ENCODE data around the gene SLC38A1. TPM values are rescaled to one million over a fixed set of nuclear protein-coding genes. Genes with fewer than 3 reads are reported as not detected.

SLC38A1 gene
- total and polyA plus RNA-seq, 2 experiments from 2014 or later = 114 to 234 TPM

DNA sequence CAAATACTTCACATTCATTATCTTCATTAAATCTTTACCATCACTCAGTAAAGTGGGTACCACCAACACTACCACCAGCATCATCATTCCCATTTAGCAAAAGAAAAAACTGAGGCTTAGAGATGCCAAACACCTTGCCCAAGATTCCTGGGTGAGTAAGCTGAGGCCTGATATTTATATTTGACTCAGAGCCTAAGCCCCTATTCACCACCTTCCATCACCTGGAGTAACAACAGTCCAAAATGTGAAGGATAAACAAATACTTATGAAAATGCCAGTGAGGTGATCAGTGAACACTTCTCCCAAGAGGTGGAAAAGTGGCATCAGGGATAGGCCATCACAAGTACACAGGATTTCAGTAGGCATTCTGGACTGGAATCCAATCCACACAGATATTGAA is 3.7 kb downstream of the SLC38A1 start (continued):
- TF ChIP-seq, protein P1, sequence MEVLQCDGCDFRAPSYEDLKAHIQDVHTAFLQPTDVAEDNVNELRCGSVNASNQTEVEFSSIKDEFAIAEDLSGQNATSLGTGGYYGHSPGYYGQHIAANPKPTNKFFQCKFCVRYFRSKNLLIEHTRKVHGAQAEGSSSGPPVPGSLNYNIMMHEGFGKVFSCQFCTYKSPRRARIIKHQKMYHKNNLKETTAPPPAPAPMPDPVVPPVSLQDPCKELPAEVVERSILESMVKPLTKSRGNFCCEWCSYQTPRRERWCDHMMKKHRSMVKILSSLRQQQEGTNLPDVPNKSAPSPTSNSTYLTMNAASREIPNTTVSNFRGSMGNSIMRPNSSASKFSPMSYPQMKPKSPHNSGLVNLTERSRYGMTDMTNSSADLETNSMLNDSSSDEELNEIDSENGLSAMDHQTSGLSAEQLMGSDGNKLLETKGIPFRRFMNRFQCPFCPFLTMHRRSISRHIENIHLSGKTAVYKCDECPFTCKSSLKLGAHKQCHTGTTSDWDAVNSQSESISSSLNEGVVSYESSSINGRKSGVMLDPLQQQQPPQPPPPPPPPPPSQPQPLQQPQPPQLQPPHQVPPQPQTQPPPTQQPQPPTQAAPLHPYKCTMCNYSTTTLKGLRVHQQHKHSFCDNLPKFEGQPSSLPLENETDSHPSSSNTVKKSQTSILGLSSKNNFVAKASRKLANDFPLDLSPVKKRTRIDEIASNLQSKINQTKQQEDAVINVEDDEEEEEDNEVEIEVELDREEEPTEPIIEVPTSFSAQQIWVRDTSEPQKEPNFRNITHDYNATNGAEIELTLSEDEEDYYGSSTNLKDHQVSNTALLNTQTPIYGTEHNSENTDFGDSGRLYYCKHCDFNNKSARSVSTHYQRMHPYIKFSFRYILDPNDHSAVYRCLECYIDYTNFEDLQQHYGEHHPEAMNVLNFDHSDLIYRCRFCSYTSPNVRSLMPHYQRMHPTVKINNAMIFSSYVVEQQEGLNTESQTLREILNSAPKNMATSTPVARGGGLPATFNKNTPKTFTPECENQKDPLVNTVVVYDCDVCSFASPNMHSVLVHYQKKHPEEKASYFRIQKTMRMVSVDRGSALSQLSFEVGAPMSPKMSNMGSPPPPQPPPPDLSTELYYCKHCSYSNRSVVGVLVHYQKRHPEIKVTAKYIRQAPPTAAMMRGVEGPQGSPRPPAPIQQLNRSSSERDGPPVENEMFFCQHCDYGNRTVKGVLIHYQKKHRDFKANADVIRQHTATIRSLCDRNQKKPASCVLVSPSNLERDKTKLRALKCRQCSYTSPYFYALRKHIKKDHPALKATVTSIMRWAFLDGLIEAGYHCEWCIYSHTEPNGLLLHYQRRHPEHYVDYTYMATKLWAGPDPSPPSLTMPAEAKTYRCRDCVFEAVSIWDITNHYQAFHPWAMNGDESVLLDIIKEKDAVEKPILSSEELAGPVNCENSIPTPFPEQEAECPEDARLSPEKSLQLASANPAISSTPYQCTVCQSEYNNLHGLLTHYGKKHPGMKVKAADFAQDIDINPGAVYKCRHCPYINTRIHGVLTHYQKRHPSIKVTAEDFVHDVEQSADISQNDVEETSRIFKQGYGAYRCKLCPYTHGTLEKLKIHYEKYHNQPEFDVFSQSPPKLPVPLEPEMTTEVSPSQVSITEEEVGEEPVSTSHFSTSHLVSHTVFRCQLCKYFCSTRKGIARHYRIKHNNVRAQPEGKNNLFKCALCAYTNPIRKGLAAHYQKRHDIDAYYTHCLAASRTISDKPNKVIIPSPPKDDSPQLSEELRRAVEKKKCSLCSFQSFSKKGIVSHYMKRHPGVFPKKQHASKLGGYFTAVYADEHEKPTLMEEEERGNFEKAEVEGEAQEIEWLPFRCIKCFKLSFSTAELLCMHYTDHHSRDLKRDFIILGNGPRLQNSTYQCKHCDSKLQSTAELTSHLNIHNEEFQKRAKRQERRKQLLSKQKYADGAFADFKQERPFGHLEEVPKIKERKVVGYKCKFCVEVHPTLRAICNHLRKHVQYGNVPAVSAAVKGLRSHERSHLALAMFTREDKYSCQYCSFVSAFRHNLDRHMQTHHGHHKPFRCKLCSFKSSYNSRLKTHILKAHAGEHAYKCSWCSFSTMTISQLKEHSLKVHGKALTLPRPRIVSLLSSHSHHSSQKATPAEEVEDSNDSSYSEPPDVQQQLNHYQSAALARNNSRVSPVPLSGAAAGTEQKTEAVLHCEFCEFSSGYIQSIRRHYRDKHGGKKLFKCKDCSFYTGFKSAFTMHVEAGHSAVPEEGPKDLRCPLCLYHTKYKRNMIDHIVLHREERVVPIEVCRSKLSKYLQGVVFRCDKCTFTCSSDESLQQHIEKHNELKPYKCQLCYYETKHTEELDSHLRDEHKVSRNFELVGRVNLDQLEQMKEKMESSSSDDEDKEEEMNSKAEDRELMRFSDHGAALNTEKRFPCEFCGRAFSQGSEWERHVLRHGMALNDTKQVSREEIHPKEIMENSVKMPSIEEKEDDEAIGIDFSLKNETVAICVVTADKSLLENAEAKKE (CRISPR knock-in tag; IDR thresholded peaks at IDR 0.05) = no peak
- TF ChIP-seq NANOG (IDR thresholded peaks at IDR 0.05; ENCODE audit: borderline replicate concordance) (no peak), EZH2phosphoT487 (IDR thresholded peaks at IDR 0.05; ENCODE audit: unreplicated experiment) (no peak)

DNA sequence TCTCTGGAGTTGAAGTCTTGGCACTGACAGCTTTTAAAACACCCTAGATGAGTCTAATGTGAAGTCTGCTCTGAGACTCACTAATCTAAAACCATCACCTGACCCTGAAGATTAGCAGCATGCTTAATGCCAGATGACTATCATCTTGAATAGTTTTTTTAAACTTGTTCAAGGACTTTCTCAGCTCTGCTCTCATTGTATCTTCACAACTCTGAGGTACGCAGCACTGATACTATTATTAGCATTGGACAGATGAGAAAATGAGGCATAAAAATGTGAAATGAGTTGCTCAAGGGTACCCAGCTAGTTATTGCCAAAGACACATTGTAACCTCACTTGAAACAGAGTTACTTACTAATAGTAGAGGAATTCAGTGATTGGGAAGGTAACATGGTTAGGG is 4.8 kb downstream of the SLC38A1 start:
- H3K27me3 Mint-ChIP-seq (ENCODE audit: insufficient read depth, low read depth, poor library complexity) = no peaks in the 10 kb centered on the region
- H4K20me1 ChIP-seq (replicated peaks; ENCODE audit: insufficient read depth) = peaks cover 28% of the 10 kb centered on the region
- H3K27ac ChIP-seq (ENCODE audit: low read depth) = peak overlapping the region; percentile 71
- H3F3A ChIP-seq (replicated peaks; ENCODE audit: low read depth) = no peaks in the 10 kb centered on the region
- H3K27me3 ChIP-seq (ENCODE audit: insufficient read depth) = no peaks in the 10 kb centered on the region
- peaks cover 100% of the 10 kb centered on the region for H3K79me2 ChIP-seq (replicated peaks; ENCODE audit: insufficient read depth)
- H3K27ac Mint-ChIP-seq = no peak overlapping the region; the same call in 1 of the 2 replicates
- peaks cover 15% of the 10 kb centered on the region; the same call in 2 of the 3 replicates for H3K4me1 Mint-ChIP-seq
- peak overlapping the region; percentile 90 for H3K4me3 ChIP-seq
- H3K4me1 ChIP-seq (ENCODE audit: insufficient read depth) = peaks cover 62% of the 10 kb centered on the region
- H2AFZ ChIP-seq = no peak overlapping the region
- H3K9me3 Mint-ChIP-seq = no peaks in the 10 kb centered on the region
- ATAC-seq (no peak), DNase-seq (ENCODE audit: low spot score) (no peak)
- H3K9me2 ChIP-seq (ENCODE audit: insufficient read depth) = no peaks in the 10 kb centered on the region
- H3K4me3 Mint-ChIP-seq = peak overlapping the region; percentile 51
- no peaks in the 10 kb centered on the region for H3K36me3 ChIP-seq (ENCODE audit: insufficient read depth)
- H3K4me2 ChIP-seq = peak overlapping the region; percentile 28
- peaks cover 5% of the 10 kb centered on the region; the same call in 2 of the 3 replicates for H3K36me3 Mint-ChIP-seq (ENCODE audit: low read depth)
- TF ChIP-seq JUNB (IDR thresholded peaks at IDR 0.05; ENCODE audit: unreplicated experiment) (no peak), ZNF331 (CRISPR knock-in tag; IDR thresholded peaks at IDR 0.05; ENCODE audit: low read depth) (no peak), CREB1 (CRISPR knock-in tag; IDR thresholded peaks at IDR 0.05; ENCODE audit: low read depth) (no peak), ZNF114 (CRISPR knock-in tag; IDR thresholded peaks at IDR 0.05) (no peak), STAT1 (IDR thresholded peaks at IDR 0.05; ENCODE audit: unreplicated experiment) (no peak), EZH2phosphoT487 (IDR thresholded peaks at IDR 0.05; ENCODE audit: unreplicated experiment) (no peak), POLR2AphosphoS5 (IDR thresholded peaks at IDR 0.05; ENCODE audit: low read depth) (no peak), NANOG (IDR thresholded peaks at IDR 0.05; ENCODE audit: borderline replicate concordance) (no peak)
- TF ChIP-seq, protein P2, sequence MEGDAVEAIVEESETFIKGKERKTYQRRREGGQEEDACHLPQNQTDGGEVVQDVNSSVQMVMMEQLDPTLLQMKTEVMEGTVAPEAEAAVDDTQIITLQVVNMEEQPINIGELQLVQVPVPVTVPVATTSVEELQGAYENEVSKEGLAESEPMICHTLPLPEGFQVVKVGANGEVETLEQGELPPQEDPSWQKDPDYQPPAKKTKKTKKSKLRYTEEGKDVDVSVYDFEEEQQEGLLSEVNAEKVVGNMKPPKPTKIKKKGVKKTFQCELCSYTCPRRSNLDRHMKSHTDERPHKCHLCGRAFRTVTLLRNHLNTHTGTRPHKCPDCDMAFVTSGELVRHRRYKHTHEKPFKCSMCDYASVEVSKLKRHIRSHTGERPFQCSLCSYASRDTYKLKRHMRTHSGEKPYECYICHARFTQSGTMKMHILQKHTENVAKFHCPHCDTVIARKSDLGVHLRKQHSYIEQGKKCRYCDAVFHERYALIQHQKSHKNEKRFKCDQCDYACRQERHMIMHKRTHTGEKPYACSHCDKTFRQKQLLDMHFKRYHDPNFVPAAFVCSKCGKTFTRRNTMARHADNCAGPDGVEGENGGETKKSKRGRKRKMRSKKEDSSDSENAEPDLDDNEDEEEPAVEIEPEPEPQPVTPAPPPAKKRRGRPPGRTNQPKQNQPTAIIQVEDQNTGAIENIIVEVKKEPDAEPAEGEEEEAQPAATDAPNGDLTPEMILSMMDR (conservative IDR thresholded peaks at IDR 0.05; ENCODE audit: low read depth in 2 of 2) = no peak
- TF ChIP-seq, protein P3, sequence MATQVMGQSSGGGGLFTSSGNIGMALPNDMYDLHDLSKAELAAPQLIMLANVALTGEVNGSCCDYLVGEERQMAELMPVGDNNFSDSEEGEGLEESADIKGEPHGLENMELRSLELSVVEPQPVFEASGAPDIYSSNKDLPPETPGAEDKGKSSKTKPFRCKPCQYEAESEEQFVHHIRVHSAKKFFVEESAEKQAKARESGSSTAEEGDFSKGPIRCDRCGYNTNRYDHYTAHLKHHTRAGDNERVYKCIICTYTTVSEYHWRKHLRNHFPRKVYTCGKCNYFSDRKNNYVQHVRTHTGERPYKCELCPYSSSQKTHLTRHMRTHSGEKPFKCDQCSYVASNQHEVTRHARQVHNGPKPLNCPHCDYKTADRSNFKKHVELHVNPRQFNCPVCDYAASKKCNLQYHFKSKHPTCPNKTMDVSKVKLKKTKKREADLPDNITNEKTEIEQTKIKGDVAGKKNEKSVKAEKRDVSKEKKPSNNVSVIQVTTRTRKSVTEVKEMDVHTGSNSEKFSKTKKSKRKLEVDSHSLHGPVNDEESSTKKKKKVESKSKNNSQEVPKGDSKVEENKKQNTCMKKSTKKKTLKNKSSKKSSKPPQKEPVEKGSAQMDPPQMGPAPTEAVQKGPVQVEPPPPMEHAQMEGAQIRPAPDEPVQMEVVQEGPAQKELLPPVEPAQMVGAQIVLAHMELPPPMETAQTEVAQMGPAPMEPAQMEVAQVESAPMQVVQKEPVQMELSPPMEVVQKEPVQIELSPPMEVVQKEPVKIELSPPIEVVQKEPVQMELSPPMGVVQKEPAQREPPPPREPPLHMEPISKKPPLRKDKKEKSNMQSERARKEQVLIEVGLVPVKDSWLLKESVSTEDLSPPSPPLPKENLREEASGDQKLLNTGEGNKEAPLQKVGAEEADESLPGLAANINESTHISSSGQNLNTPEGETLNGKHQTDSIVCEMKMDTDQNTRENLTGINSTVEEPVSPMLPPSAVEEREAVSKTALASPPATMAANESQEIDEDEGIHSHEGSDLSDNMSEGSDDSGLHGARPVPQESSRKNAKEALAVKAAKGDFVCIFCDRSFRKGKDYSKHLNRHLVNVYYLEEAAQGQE (IDR thresholded peaks at IDR 0.05; ENCODE audit: unreplicated experiment) = no peak
- TF ChIP-seq, protein P4, sequence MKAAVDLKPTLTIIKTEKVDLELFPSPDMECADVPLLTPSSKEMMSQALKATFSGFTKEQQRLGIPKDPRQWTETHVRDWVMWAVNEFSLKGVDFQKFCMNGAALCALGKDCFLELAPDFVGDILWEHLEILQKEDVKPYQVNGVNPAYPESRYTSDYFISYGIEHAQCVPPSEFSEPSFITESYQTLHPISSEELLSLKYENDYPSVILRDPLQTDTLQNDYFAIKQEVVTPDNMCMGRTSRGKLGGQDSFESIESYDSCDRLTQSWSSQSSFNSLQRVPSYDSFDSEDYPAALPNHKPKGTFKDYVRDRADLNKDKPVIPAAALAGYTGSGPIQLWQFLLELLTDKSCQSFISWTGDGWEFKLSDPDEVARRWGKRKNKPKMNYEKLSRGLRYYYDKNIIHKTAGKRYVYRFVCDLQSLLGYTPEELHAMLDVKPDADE (IDR thresholded peaks at IDR 0.05) = no peak

Measured in GM23338 (cell line).